Keratinocyte (primary cell): ENCODE measurements around the gene NBEAL2. TPM values are rescaled to one million over a fixed set of nuclear protein-coding genes. Genes with fewer than 3 reads are reported as not detected.

Experiments
- DNase-seq: peaks from one replicate; pipeline ENCODE4 v3.0.0-alpha.2; 2011; ENCODE audit warnings: low read depth, missing footprints, low spot score
- FAIRE-seq: peaks from 2 replicates; lab custom pipeline; 2011; peaks lifted over from hg19 to GRCh38; lab: Jason Lieb, UNC
- H2AFZ ChIP-seq: 2 replicates; pipeline ENCODE4 v1.6.0; 2012; ENCODE audit warnings: low read length, control low read depth, inconsistent platforms; ENCODE audit not compliant: control insufficient read depth
- H3K27ac ChIP-seq: 2 replicates; pipeline ENCODE4 v1.5.1; 2011; ENCODE audit warnings: low read length; ENCODE audit not compliant: control insufficient read depth, insufficient read depth
- H3K27me3 ChIP-seq: 3 replicates; pipeline ENCODE4 v1.6.0; 2011; ENCODE audit warnings: low read length; ENCODE audit not compliant: control insufficient read depth, insufficient read depth; ENCODE audit errors: extremely low read depth
- H3K36me3 ChIP-seq, 2 experiments: 2 replicates in 1 of 2; 3 replicates in 1 of 2; pipeline ENCODE4 v1.5.1; 2011; ENCODE audit warnings: low read length in 2 of 2, mild to moderate bottlenecking in 1 of 2; ENCODE audit not compliant: control insufficient read depth in 2 of 2, insufficient read depth in 2 of 2; ENCODE audit errors: extremely low read depth in 1 of 2
- H3K4me1 ChIP-seq: 3 replicates; pipeline ENCODE4 v1.5.1; 2011; ENCODE audit warnings: low read length; ENCODE audit not compliant: control insufficient read depth, insufficient read depth; ENCODE audit errors: extremely low read depth
- H3K4me2 ChIP-seq: 3 replicates; pipeline ENCODE4 v1.6.0; 2011; ENCODE audit warnings: low read depth, low read length; ENCODE audit not compliant: control insufficient read depth, insufficient read depth; ENCODE audit errors: extremely low read depth
- H3K4me3 ChIP-seq, 3 experiments: fragments of 200-600 bp in 1 of 3; sonication (generic) in 1 of 3; 2 replicates in 2 of 3; 3 replicates in 1 of 3; pipeline ENCODE4 v1.5.1; 2011 to 2016; ENCODE audit warnings: low read length in 3 of 3, mild to moderate bottlenecking in 3 of 3, control low read depth in 2 of 3, inconsistent platforms in 1 of 3, low read depth in 1 of 3, mixed read lengths in 1 of 3, mixed run types in 1 of 3, moderate library complexity in 1 of 3; ENCODE audit not compliant: control insufficient read depth in 2 of 3, insufficient read depth in 2 of 3; ENCODE audit errors: extremely low read depth in 1 of 3
- H3K79me2 ChIP-seq: 2 replicates; pipeline ENCODE4 v1.6.0; 2012; ENCODE audit warnings: low read length; ENCODE audit not compliant: control insufficient read depth, insufficient read depth
- H3K9ac ChIP-seq: 3 replicates; pipeline ENCODE4 v1.6.0; 2011; ENCODE audit warnings: low read length; ENCODE audit not compliant: control insufficient read depth, insufficient read depth; ENCODE audit errors: extremely low read depth
- H3K9me1 ChIP-seq: 3 replicates; pipeline ENCODE4 v1.6.0; 2011; ENCODE audit warnings: low read length; ENCODE audit not compliant: control insufficient read depth, insufficient read depth; ENCODE audit errors: extremely low read depth
- H3K9me3 ChIP-seq: 2 replicates; pipeline ENCODE4 v1.5.1; 2012; ENCODE audit warnings: low read depth, low read length; ENCODE audit not compliant: control insufficient read depth
- H4K20me1 ChIP-seq: 3 replicates; pipeline ENCODE4 v1.6.0; 2011; ENCODE audit warnings: low read length; ENCODE audit not compliant: control insufficient read depth, insufficient read depth; ENCODE audit errors: extremely low read depth
- EZH2 ChIP-seq: IDR thresholded peaks from one replicate; pipeline ENCODE4 v1.6.1; 2012; ENCODE audit warnings: inconsistent platforms, mild to moderate bottlenecking, low read length, moderate library complexity
- dilution Hi-C: fragments of 300-500 bp; cut with MboI; formaldehyde crosslinking; loops from one replicate; pipeline ENCODE4 v1.7.0; 2020; ENCODE audit warnings: low sequenced_read_pairs; ENCODE audit not compliant: extremely low pct_ligation_motif_present
- polyA plus RNA-seq, 5 experiments: library from polyadenylated mRNA; depleted of rRNA in 3 of 5; stranded (reverse) in 3 of 5; stranded (forward) in 1 of 5; unstranded in 1 of 5; fragments of >200 nt; gene quantifications; 1 replicate in 1 of 5; 2 replicates in 3 of 5; 3 replicates in 1 of 5; pipeline versions ENCODE4 v1.2.1 to v1.2.3, GENCODE V29; 2011 to 2012; ENCODE audit warnings: missing spikeins in 2 of 5, low read depth in 1 of 5, low replicate concordance in 1 of 5
- TF ChIP-seq, protein P1 (sequence below), 3 experiments: IDR thresholded peaks in 1 of 3; conservative IDR thresholded peaks in 1 of 3; optimal IDR thresholded peaks in 1 of 3; 2 replicates in 2 of 3; 3 replicates in 1 of 3; pipeline versions ENCODE3 to v1.5.1; 2011; ENCODE audit warnings: low read length in 3 of 3, mild to moderate bottlenecking in 3 of 3, moderate library complexity in 2 of 3, control low read depth in 1 of 3, inconsistent platforms in 1 of 3; ENCODE audit not compliant: insufficient read depth in 2 of 3; ENCODE audit errors: extremely low read depth in 1 of 3

NBEAL2 gene
- polyA plus RNA-seq, 1 donor (not counting 4 experiments of a cell fraction or from before 2014, with no cell fraction given) = 22.8 TPM

- DNase-seq (no peak), FAIRE-seq (no peak)
- no peak overlapping the region for H3K4me3 ChIP-seq
- H3K27ac ChIP-seq = no peak overlapping the region
- peaks cover 7% of the 10 kb centered on the region for H3K4me1 ChIP-seq
- H3K9me1 ChIP-seq = peaks cover 12% of the 10 kb centered on the region
- H3K9ac ChIP-seq = no peak overlapping the region
- no peak overlapping the region for H3K4me2 ChIP-seq
- peaks cover 96% of the 10 kb centered on the region for H3K79me2 ChIP-seq
- no peak for TF ChIP-seq EZH2
- TF ChIP-seq, protein P1, sequence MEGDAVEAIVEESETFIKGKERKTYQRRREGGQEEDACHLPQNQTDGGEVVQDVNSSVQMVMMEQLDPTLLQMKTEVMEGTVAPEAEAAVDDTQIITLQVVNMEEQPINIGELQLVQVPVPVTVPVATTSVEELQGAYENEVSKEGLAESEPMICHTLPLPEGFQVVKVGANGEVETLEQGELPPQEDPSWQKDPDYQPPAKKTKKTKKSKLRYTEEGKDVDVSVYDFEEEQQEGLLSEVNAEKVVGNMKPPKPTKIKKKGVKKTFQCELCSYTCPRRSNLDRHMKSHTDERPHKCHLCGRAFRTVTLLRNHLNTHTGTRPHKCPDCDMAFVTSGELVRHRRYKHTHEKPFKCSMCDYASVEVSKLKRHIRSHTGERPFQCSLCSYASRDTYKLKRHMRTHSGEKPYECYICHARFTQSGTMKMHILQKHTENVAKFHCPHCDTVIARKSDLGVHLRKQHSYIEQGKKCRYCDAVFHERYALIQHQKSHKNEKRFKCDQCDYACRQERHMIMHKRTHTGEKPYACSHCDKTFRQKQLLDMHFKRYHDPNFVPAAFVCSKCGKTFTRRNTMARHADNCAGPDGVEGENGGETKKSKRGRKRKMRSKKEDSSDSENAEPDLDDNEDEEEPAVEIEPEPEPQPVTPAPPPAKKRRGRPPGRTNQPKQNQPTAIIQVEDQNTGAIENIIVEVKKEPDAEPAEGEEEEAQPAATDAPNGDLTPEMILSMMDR (optimal IDR thresholded peaks at IDR 0.05 in 1 of 3, IDR thresholded peaks at IDR 0.05 in 1 of 3, conservative IDR thresholded peaks at IDR 0.05 in 1 of 3; ENCODE audit: extremely low read depth in 1 of 3, insufficient read depth in 2 of 3, low read length in 3 of 3) = no peak
- peaks cover 4 to 14% of the 10 kb centered on the region in 2 experiments for H3K36me3 ChIP-seq
- H4K20me1 ChIP-seq = peaks cover 40% of the 10 kb centered on the region
- H2AFZ ChIP-seq = no peak overlapping the region
- H3K27me3 ChIP-seq = no peaks in the 10 kb centered on the region
- dilution Hi-C loops = no loop called here
- H3K9me3 ChIP-seq = no peaks in the 10 kb centered on the region
Observed at GRCh38 chr3:46955157-46955556, 24.3 kb upstream of the NBEAL2 start.

- TF ChIP-seq, protein P1 (optimal IDR thresholded peaks at IDR 0.05 in 1 of 3, IDR thresholded peaks at IDR 0.05 in 1 of 3, conservative IDR thresholded peaks at IDR 0.05 in 1 of 3; ENCODE audit: extremely low read depth in 1 of 3, insufficient read depth in 2 of 3, low read length in 3 of 3) = no peak
- TF ChIP-seq EZH2 = no peak
- DNase-seq (no peak), FAIRE-seq (no peak)
- Histone ChIP-seq H3K36me3 (peaks cover 4 to 14% of the 10 kb centered on the region in 2 experiments), H3K27ac (no peak overlapping the region), H3K9ac (no peak overlapping the region), H3K4me2 (no peak overlapping the region), H3K4me1 (peaks cover 13% of the 10 kb centered on the region), H3K4me3 (no peak overlapping the region), H3K9me3 (no peaks in the 10 kb centered on the region), H3K79me2 (peaks cover 95% of the 10 kb centered on the region), H4K20me1 (peaks cover 44% of the 10 kb centered on the region), H2AFZ (no peak overlapping the region), H3K9me1 (peaks cover 10% of the 10 kb centered on the region), H3K27me3 (no peaks in the 10 kb centered on the region)
- dilution Hi-C loops = no loop called here
Observed at GRCh38 chr3:46955801-46956259, 23.6 kb upstream of the NBEAL2 start.
